Ecto neural progenitor cell (in vitro differentiated cells): Measurements from ENCODE around the gene FBN2.

ENCODE experiments used
- DNase-seq: peaks from one replicate; pipeline ENCODE4 v3.0.0-alpha.2; 2018; ENCODE audit warnings: low spot score

The FBN2 gene

DNA sequence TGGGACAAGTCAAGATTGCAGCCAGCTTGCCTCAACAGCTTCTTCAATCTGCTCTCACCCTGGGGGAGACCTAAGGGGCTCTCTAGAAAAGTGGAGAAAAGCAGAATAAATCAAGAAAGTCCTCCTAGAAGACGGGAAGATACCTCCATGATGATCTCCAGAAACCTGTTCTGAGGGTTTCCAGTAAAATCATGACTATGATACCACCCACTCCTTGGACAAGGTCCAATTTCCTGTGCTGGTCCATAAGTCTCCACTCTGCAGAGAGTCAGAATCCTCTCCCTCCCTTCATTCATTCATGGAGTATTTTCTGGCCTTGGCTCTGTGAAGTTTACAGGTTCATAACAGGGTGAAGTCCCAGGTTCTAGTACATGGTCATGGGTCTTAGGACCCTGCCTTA, 285.8 kb downstream of the FBN2 start:
- no peak for DNase-seq

DNA sequence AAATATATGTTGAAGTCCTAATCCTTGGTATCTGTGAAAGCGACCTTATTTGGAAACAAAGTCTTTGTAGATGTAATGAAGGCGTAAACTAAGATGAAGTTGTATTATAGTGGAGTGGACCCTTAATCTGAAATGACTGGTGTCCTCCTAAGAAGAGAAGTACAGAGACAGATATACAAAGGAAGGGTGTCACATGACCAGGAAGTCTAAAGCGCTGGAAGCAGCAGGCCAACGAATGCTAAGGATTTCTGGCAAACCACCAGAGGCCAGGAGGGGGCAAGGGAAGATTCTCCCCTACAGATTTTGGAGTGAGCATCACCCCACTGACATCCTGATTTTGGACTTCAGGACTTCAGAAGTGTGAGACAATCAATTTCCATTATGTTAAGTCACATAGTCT, 292.1 kb downstream of the FBN2 start:
- DNase-seq, result no peak

DNA sequence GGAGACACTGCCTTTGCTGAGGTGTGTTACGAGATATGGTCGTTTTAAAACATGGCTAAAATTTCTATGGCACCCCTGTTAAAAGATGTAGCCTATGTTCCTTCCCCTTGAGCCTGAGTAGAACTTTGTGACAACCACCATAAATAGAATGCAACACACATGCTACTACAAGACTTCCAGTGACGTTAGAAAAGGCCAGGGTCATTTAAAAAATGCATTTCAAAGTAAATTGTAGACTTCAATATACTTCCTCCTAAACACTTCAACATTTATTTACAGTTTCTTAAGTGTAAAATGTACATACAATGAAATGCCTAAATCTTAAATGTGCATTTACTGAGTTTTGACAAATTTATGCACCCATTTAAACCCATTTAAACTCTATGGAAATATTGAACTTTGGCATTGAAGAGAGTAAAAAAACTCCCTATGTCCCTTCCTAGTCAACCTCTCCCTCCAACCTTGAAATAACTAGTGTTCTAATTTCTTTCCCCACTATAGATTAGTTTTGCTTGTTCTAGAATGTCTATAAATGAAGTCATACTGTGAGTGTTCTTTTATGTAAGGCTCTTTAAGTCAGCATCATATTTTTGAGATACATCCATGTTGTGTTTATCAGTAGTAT, 294.0 kb downstream of the FBN2 start:
- DNase-seq, result no peak

DNA sequence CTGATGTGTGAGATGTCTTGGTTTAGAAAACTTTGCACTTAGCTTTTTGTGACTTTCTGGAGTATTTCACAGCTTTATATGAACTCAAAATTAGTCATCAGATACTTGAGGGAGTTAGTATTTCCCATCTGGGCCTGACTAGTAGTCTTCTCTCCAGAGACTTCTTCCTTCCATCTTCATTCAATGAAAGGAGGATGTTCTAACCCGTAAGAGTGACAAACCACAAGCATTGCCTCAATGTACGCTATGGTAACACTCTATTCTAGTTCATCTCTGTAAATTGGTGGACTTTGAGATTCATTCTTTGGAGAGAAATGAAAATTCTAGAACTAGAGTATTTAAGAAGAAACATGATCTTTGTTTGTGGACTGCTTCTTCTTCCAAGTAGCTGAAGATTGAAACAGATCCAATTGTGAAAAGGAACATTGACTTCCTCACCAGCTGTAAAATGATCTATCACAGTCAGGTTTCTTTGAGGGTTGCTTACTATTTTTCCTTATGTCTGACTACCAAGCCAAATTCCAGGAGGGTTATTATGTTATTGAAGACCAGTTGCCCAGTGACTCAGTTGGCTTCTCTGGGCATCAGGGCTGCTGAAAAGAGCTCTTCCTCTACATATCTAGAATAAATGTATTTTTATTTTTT, 296.9 kb downstream of the FBN2 start:
- DNase-seq, result no peak

DNA sequence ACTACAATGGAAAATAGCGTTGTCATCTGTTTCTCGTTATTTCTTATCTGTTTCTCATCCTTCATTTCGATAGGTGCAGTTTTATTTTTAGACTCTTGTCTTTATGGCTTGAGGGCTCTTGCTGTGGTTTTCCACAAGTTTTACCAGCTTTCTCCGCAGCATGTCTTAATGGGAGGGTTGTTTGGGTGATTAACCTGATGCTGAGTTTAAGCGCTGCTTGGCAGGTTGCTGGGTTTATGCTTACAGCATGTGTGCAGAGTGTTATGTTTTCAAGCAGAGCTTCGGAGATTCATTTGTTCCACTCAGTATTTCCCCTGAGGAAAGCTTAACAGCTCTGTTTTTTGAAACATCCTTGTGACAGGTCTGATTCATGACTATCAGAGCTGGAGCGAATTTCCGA, 300.5 kb downstream of the FBN2 start:
- no peak for DNase-seq

DNA sequence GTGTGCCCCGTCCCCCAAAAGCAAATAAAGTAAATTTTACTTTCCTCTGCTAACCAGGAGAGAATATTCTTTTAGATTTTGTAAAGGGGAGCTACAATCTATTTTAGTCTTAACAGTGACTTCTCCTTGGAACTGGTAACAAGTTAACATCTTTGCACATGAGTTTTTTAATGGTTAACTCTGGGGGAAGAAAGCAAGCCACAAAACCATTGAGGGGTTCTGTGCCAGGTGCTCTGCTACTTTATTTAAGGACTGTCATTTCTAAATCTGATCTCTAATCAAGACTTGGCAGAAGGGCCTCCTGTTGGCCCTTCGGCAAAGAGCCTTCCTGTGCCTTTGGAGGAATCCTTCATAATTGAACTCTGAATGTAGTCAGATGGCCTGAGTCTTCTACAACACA, 301.0 kb downstream of the FBN2 start:
- no peak for DNase-seq

DNA sequence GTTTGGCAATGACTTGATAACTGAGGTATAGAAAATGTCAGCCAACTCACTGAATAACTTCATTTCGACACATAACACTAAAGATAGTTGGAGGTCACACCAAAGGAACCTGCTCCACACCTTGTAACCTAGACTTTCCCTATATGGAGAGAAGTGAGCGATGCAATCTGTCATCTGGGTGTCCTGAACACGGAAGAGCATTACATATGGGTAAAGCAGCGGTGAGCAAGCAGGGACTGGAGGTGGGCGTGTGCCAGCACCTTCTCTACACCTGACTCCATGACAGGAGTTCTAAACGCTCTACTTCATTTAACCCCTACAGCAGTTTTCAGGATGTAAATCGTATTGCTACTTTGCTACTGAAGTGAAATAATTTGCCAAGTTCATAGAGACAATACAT, 301.7 kb downstream of the FBN2 start:
- DNase-seq, result no peak

DNA sequence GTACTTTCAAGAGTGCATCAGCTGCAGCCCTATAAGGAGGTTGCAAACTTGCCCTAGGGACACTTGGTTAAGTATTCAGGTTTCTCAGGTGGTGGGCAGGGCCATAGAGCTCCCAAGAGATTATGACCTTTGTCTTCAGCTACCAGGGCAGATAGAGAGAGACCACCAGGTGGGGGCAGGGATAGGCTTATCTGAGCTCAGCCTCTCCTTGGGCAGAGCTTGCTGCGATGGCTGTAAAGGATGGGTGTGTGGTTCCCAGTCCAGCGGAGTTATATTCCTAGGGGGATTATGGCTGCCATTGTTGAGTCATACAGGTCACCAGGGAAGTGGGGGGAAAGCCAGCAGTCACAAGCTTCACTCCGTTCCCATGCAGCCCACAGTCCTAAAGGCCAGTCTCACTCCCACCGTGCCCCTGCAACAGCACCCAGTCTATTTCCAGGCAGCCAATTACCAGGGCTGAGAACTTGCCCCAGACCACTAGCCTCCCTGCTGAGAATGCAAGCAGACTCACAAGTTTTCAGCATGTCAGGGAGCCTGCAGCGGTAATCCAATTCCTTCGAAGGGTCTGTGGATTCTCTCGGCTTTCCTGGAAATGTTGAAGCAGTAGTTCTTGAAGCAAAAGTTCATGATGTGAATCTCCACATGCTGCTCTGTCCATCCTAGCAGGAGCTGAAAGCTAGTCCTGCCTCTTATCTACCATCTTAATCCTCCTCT, 303.0 kb downstream of the FBN2 start:
- DNase-seq, result no peak

DNA sequence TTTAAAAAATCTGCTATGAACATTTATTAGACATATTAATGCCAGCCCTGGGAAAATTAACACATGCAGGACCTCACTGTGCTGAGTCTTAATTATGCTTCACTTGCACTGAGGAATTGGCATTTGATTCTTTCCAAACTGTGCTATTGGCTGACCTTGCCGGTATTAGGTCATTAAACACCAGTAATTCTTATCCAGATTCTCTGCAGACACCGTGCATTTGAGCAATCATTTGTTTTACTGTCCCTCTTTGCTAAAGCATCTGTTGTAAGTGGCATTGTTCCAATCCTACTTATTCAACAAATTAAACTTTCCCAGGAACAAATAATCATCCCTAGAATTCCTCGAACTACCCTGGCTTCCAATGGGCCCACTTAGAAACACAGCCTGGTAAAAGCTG, 309.5 kb downstream of the FBN2 start:
- DNase-seq, result no peak

DNA sequence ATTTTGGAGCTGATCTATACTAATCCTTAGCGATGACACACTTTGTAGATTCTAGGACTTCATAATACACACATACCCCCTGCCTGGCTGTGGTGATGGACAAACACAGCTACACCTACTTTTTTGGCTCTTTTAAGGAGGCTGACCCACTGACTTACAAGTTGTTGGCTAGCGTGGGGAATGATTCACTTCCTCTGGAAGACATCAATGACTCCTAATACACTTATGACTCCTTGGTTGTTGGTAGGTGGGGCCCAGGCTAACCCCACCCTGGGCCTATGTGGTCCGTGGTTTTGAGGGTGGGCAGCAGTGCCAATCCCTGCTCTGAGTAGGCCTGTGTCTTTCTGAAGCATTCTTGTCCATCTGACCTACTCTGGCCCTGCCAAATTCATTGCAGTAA, 310.0 kb downstream of the FBN2 start:
- no peak for DNase-seq

DNA sequence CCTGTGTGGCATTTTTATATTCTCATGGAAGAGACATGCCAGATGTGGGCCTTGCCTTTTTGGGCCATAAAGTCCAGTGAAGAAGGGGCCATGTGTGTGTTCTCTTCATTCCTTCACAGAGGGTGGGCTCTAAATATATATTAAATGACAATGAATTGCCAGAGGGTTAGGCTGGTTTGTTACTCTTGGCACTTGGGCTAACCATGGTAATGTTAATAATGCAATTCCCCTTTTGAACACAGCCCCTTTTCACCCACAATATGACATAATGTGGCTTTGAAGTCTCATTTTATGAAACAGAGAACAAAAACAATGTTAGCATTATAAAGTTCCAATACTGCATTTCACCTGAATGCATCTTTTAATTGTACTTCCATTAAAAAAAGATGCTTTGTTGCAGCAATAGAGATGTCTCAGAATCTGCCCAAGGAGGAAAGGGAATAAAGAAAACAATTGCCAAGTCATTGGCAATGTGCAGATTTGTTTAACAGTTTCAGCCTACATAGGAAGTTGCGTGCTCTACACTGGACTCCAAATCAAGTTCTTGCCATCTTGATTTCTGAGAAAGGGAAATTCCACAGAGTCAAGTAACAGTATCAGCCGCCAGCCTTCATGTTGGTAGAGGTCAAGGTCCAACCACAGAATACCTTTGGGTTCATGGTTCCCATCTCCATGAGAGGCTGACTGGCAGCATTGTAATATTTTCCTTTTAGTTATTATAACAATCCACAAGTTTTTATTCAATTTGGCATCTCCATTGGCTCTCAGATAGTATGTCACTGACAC, 312.6 kb downstream of the FBN2 start:
- no peak for DNase-seq

DNA sequence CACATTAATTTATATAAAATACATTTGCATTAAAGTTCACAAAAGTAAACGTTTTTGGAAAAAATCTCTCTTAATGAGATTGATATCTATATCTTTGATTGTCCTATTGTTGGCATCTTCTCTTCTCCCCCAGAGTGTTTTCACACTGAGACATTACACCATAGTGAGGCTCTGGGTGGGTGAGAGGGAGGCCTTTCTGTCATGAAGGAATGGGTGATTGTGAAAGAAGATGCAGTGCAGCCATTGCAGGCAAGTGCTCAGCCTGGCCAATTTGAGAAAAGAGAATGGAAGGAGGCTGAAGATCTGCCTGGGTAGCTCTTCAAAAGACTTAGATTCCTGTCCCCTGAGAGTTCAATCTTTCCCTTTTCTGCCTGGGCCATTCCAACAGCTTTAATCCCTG, 313.7 kb downstream of the FBN2 start:
- no peak for DNase-seq

DNA sequence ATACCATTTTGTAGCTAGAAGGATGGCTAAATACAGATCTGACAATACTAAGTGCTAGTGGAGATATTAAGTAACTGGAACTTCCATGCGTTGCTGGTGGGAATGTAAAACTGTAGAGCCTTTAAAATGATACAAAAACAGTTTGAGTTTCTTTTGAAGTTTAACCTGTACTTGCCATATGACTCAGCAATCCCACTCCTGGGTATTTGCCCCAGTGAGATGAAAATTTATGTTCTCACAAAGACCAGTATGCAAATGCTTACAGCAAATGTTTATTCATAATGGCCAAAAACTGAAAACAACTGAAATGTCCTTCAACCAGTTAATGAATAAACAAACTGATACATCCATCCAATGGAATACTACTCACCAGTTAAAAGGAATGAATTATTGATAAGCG, 317.2 kb downstream of the FBN2 start:
- DNase-seq, result no peak

DNA sequence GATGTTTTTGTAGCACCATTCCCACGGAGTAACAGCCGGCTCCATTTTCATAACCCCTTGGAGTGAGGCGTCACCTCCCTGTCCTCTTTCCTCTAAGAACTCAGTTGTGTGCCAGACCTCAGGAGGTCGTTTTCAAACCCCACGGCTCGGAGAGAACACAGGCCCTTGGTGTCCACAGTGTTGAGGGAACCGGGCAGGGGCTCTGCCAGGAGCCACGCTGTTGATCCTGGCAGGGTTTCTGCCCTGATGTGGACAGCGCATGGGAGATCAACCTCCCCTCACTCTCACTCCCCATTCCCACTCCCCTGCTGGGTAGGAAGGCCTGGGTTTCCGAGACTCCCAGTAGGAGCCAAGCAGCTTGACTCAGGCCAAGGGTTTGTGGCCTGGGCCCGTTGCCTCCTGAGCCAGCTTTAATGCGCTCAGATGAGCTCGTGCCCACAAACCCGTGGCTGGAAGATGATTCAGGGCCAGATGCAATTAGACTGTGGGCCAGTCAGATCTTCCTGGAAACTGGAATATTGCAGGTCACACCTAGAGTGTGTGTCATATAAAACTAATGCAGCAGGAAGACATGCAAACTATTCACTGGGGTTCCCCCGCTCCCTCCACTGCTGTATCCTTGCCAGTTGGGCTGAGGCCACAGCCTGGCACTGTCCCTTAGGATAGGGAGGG, 321.0 kb downstream of the FBN2 start:
- no peak for DNase-seq

DNA sequence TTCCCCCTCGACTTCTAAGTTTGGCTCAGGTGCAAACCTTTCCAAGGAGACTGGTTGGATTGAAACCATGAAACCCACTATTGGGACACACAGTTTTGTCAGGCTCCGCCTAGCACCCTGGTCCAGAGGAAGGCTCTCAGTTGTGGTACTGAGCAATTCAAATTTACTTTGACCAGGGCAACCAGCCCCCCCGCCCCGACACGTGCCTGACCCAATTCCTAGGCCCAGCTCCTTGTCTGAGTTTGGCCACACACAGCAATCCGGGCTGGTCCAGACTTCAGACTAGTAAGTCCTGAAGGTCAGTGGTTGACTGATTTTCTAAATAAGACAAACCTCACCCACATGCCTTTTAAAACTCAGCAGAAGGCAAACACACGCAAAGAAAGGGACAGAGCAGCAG, 321.8 kb downstream of the FBN2 start:
- DNase-seq, result no peak

DNA sequence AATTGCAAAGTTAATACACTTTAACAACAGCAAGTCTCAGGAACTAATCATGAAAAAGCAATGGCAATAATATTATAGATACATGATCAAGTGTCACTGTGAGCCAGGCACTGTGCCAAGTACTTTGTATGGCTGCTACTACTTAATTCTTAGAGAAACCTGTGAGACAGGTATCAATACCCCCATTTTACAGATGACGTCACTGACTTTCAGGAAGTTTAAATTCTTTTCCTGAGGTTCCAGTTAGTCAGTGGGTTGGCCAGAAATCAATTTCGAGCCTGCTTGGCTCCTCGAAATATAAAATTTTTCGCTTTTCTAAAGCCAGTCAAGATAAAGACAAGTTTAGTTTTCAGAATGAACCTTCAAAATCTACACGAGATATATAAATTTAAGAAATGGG, 324.2 kb downstream of the FBN2 start:
- DNase-seq, result no peak

DNA sequence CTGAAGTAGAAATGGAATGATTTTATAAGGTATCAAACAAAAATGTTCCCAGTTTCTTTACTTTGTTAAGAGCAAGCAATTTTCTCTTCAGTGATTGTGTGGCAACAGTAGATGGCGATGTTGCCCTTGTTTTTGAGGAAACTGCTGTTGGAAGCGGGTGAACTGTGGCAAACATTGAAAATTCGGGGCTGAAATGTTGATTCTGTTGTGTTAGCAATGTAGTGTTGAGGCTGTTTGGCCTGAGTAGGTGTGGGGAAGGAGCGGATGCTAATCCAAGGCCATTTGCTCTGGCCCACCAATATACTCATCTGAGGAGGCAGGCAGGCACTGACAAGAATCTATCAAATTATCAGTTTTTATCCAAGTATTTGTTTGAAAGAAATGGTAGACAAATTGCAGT, 324.7 kb downstream of the FBN2 start:
- peak; percentile 66 for DNase-seq

DNA sequence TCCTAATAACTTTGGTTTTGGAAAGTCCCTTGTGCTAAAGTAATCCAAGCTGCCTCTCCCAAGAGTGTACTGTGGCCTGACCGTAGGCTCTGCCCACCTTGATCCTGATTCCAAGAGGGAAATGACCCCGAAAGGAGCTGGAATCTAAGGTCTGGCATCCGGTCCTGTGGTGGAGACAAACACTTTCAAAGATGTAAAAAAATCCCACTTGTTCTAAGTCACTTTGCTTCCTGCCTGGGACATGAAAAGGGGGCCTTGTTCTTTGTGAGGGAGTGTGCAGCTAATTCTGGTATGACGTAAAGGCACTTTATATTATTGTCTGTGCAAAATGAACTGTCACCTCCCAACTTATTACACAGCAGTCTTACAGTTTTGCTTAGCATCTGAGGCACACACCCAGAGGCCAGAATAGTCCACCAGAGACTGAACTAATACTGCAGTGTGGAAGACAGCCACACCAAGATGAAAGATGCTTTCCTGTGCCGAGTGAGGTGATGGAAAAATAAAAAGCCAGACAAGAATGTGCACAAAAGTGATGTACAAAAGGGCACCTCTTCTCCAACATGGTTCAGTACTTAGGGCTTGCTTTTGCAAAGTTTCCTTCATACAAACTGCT, 325.7 kb downstream of the FBN2 start:
- DNase-seq, result no peak

DNA sequence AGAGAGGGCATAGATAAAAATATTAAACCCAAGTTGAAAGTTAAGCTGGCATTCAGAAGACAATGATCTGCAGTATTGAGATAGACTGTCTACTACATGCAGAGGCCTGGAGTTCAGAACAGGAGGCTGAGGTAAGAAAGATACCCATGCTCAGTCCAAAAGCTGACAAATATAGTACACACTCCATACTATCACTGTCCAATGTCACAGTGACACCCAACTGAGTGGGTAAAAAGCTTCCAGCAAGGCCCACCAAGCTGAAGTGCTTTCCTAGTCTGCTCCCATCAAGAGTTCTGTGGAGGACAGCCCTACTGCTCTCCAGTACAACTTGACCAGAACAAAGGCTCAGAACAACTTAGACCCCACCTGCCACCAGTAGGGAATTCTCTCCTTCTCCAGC, 329.6 kb downstream of the FBN2 start:
- DNase-seq, result no peak
